ENCODE data around the gene CCDC9.

- TF ChIP-seq YY1 (IDR thresholded peaks at IDR 0.05; ENCODE audit: insufficient read depth, insufficient read length) (no peak), ZNF274 (IDR thresholded peaks at IDR 0.05; ENCODE audit: low read depth, low read length) (no peak), SUZ12 (IDR thresholded peaks at IDR 0.05; ENCODE audit: extremely low read depth, insufficient read depth, insufficient read length) (no peak)
Observed at GRCh38 chr19:47240996-47241918, 15.1 kb upstream of the CCDC9 start.
